H9 (cell line): ENCODE data around the gene ADARB2. TPM values are rescaled to one million over a fixed set of nuclear protein-coding genes. Genes with fewer than 3 reads are reported as not detected.

Source experiments
- DNase-seq: peaks from one replicate; pipeline ENCODE4 v3.0.0-alpha.2; 2017
- H2AFZ ChIP-seq: one replicate; pipeline ENCODE4 v1.6.1; 2013; ENCODE audit warnings: mild to moderate bottlenecking, low read length, control low read depth, moderate library complexity
- H2AK5ac ChIP-seq: 2 replicates; pipeline ENCODE4 v1.6.1; 2013; ENCODE audit warnings: low read length, control low read depth, mixed read lengths; ENCODE audit not compliant: insufficient read length
- H2BK120ac ChIP-seq: one replicate; pipeline ENCODE4 v1.6.1; 2013; ENCODE audit warnings: low read depth, mild to moderate bottlenecking, low read length, control low read depth, inconsistent platforms; ENCODE audit not compliant: poor library complexity, severe bottlenecking
- H2BK12ac ChIP-seq: 2 replicates; pipeline ENCODE4 v1.6.1; 2013; ENCODE audit warnings: low read length, control low read depth, mixed read lengths, low read depth; ENCODE audit not compliant: insufficient read length
- H2BK15ac ChIP-seq: 2 replicates; pipeline ENCODE4 v1.6.1; 2013; ENCODE audit warnings: low read depth, low read length, control low read depth
- H2BK20ac ChIP-seq: one replicate; pipeline ENCODE4 v1.6.1; 2013; ENCODE audit warnings: low read depth, mild to moderate bottlenecking, low read length, control low read depth, inconsistent platforms; ENCODE audit not compliant: poor library complexity, severe bottlenecking
- H2BK5ac ChIP-seq: 2 replicates; pipeline ENCODE4 v1.6.1; 2013; ENCODE audit warnings: low read length, control low read depth, mixed read lengths; ENCODE audit not compliant: insufficient read length
- H3K14ac ChIP-seq: 2 replicates; pipeline ENCODE4 v1.6.1; 2013; ENCODE audit warnings: low read length, control low read depth; ENCODE audit not compliant: insufficient read depth
- H3K18ac ChIP-seq: 2 replicates; pipeline ENCODE4 v1.6.1; 2013; ENCODE audit warnings: low read depth, mild to moderate bottlenecking, mixed read lengths, low read length, control low read depth; ENCODE audit not compliant: insufficient read length
- H3K23ac ChIP-seq: 2 replicates; pipeline ENCODE4 v1.6.1; 2013; ENCODE audit warnings: low read length, control low read depth, mixed read lengths, low read depth; ENCODE audit not compliant: insufficient read length
- H3K23me2 ChIP-seq: 2 replicates; pipeline ENCODE4 v1.6.1; 2013; ENCODE audit warnings: low read depth, mild to moderate bottlenecking, mixed read lengths, low read length, control low read depth; ENCODE audit not compliant: insufficient read length, poor library complexity, severe bottlenecking
- H3K27ac ChIP-seq: 2 replicates; pipeline ENCODE4 v1.5.1; 2013; ENCODE audit warnings: low read length, control low read depth, mixed read lengths, low read depth; ENCODE audit not compliant: insufficient read length
- H3K27me3 ChIP-seq: 2 replicates; pipeline ENCODE4 v1.6.1; 2013; ENCODE audit warnings: low read length, control low read depth, inconsistent platforms; ENCODE audit not compliant: insufficient read depth
- H3K4ac ChIP-seq: 2 replicates; pipeline ENCODE4 v1.6.1; 2013; ENCODE audit warnings: low read depth, mild to moderate bottlenecking, control low read depth, inconsistent platforms, low read length, moderate library complexity
- H3K4me1 ChIP-seq: 2 replicates; pipeline ENCODE4 v1.6.1; 2013; ENCODE audit warnings: low read length, control low read depth, inconsistent platforms; ENCODE audit not compliant: insufficient read depth
- H3K4me2 ChIP-seq: 2 replicates; pipeline ENCODE4 v1.6.1; 2013; ENCODE audit warnings: low read length, control low read depth, mixed read lengths; ENCODE audit not compliant: insufficient read length, insufficient read depth
- H3K56ac ChIP-seq: 2 replicates; pipeline ENCODE4 v1.6.1; 2013; ENCODE audit warnings: low read depth, mild to moderate bottlenecking, mixed read lengths, low read length, control low read depth; ENCODE audit not compliant: insufficient read length
- H3K79me1 ChIP-seq: 2 replicates; pipeline ENCODE4 v1.6.1; 2013; ENCODE audit warnings: low read depth, mild to moderate bottlenecking, moderate library complexity, low read length, control low read depth, inconsistent platforms; ENCODE audit not compliant: insufficient read depth, poor library complexity, severe bottlenecking
- H3K79me2 ChIP-seq: 2 replicates; pipeline ENCODE4 v1.6.1; 2013; ENCODE audit warnings: low read length, control low read depth, inconsistent platforms; ENCODE audit not compliant: insufficient read depth
- H3K9ac ChIP-seq: 2 replicates; pipeline ENCODE4 v1.6.1; 2013; ENCODE audit warnings: low read length, control low read depth, mixed read lengths; ENCODE audit not compliant: insufficient read length; ENCODE audit errors: extremely low read depth
- H3K9me3 ChIP-seq: one replicate; pipeline ENCODE4 v1.6.1; 2013; ENCODE audit warnings: low read depth, low read length, inconsistent platforms; ENCODE audit not compliant: control insufficient read depth
- H3T11ph ChIP-seq: one replicate; pipeline ENCODE4 v1.6.1; 2013; ENCODE audit warnings: mild to moderate bottlenecking, low read length, control low read depth, inconsistent platforms
- H4K20me1 ChIP-seq: one replicate; pipeline ENCODE4 v1.6.1; 2013; ENCODE audit not compliant: control insufficient read depth, insufficient read length, insufficient read depth
- H4K5ac ChIP-seq: 2 replicates; pipeline ENCODE4 v1.6.1; 2013; ENCODE audit warnings: low read depth, mild to moderate bottlenecking, mixed read lengths, low read length, control low read depth; ENCODE audit not compliant: insufficient read length
- H4K8ac ChIP-seq: replicated peaks from 2 replicates; pipeline ENCODE4 v1.6.1; 2013; ENCODE audit warnings: low read length, control low read depth, mixed read lengths, low read depth; ENCODE audit not compliant: insufficient read length
- H4K91ac ChIP-seq: 2 replicates; pipeline ENCODE4 v1.6.1; 2013; ENCODE audit warnings: low read depth, mild to moderate bottlenecking, moderate library complexity, mixed read lengths, low read length, control low read depth; ENCODE audit not compliant: insufficient read length
- H3K27ac Mint-ChIP-seq, 3 experiments: 2 replicates in 2 of 3; 3 replicates in 1 of 3; pipeline ENCODE4 v1.8.0; 2020 to 2021; ENCODE audit warnings: mixed read lengths in 3 of 3, mild to moderate bottlenecking in 1 of 3, moderate library complexity in 1 of 3
- H3K27me3 Mint-ChIP-seq: 2 replicates; pipeline ENCODE4 v1.8.0; 2021; ENCODE audit warnings: low read depth, mild to moderate bottlenecking, moderate library complexity, mixed read lengths
- H3K36me3 Mint-ChIP-seq, 3 experiments: 2 replicates in 2 of 3; 3 replicates in 1 of 3; pipeline ENCODE4 v1.8.0; 2020 to 2021; ENCODE audit warnings: low read depth in 3 of 3, mixed read lengths in 3 of 3; ENCODE audit not compliant: insufficient read depth in 1 of 3
- H3K4me1 Mint-ChIP-seq, 2 experiments: 2 replicates each; pipeline ENCODE4 v1.8.0; 2020; ENCODE audit warnings: mixed read lengths in 2 of 2
- H3K4me3 Mint-ChIP-seq, 2 experiments: 2 replicates in 1 of 2; 3 replicates in 1 of 2; pipeline ENCODE4 v1.8.0; 2020 to 2021; ENCODE audit warnings: mild to moderate bottlenecking in 2 of 2, mixed read lengths in 2 of 2, moderate library complexity in 1 of 2
- H3K9me3 Mint-ChIP-seq, 2 experiments: 2 replicates in 1 of 2; 3 replicates in 1 of 2; pipeline ENCODE4 v1.8.0; 2020; ENCODE audit warnings: mild to moderate bottlenecking in 2 of 2, mixed read lengths in 2 of 2, moderate library complexity in 1 of 2
- CTCF ChIP-seq: fragments of 200-600 bp; sonication (generic); conservative IDR thresholded peaks from 3 replicates; pipeline ENCODE4 v1.8.0; 2021; ENCODE audit warnings: antibody characterized with exemption, mild to moderate bottlenecking
- WGBS: extraction: QIAGEN DNeasy Blood & Tissue Kit; methylation state at CpG from one replicate; pipeline ENCODE4 v1.1.7; 2013; ENCODE audit warnings: missing lambda C conversion rate, low lambda C conversion rate, mixed read lengths; ENCODE audit not compliant: insufficient read length; ENCODE audit errors: extremely low coverage; 5-methylcytosine and 5-hydroxymethylcytosine counted together
- total RNA-seq: library from RNA; stranded (reverse); gene quantifications from 2 replicates; pipeline ENCODE4 v1.2.1, GENCODE V29; 2021

Gene ADARB2
- total RNA-seq, 1 experiment from 2014 or later: 0.87 TPM

DNA sequence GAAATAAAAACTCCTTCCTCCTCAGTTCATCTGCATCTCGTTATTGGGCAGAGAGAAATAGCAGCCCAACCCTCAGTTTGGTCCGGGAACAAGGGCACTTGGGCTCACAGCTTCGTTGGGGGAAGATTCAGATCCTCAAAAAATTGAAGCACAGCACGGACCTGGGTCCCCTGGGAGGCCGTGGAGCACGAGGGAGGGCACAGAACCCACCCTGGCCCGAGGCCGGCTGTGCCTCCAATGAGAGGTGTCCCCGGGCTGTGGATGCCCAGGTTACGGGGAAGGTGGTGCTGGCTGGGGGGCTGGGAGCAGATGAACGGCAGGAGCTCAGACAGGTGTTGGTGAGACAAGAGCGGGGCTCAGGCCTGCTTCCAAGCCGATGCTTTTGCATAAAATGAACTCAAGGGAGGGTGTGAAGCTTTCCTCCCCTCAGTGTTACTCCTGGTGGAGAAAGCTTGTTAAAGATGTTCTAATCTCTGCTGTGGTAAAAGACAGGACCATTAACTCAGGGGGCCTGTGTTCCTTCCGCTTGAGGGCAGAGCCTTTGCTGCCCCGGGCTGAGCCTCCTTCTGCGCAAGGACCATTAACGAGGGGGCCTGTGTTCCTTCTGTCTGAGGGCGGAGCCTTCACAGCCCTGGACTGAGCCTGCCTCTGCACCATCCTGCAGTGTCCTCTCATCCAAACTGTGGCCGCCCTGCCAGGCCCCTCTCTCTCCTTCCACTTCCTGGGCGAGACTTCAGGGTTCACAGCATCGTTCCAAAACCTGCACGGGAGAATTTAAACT, 302.2 kb downstream of the ADARB2 start:
- no peak overlapping the region for H3K23ac ChIP-seq
- no peak overlapping the region for H3K27ac Mint-ChIP-seq
- no peaks in the 10 kb centered on the region for H3K27me3 ChIP-seq
- no peak overlapping the region for H3K18ac ChIP-seq
- no peak overlapping the region for H3K4ac ChIP-seq
- H3K4me1 ChIP-seq: no peaks in the 10 kb centered on the region; the same call in 1 of the 2 replicates
- H3K4me2 ChIP-seq: no peak overlapping the region
- H3K14ac ChIP-seq: no peak overlapping the region
- H3K23me2 ChIP-seq: no peaks in the 10 kb centered on the region
- H4K8ac ChIP-seq: no peak overlapping the region
- H2BK20ac ChIP-seq: no peak overlapping the region
- H2BK120ac ChIP-seq: no peak overlapping the region
- H3K9ac ChIP-seq: no peak overlapping the region
- no peak overlapping the region for H2BK12ac ChIP-seq
- H3K79me1 ChIP-seq: no peaks in the 10 kb centered on the region
- no peak overlapping the region for H3K56ac ChIP-seq
- peaks cover 0 to 7% (median under 1%) of the 10 kb centered on the region in 3 experiments; a peak in 4 of 7 replicates for H3K36me3 Mint-ChIP-seq
- no peaks in the 10 kb centered on the region for H4K20me1 ChIP-seq
- H3K27ac ChIP-seq: no peak overlapping the region
- H4K5ac ChIP-seq: no peak overlapping the region
- peaks cover 28 to 29% of the 10 kb centered on the region in 2 experiments for H3K4me1 Mint-ChIP-seq
- no peak for DNase-seq
- no CpG with 5 or more reads among the region's 22 CpGs for WGBS
- no peak overlapping the region for H2AFZ ChIP-seq
- no peak overlapping the region for H2BK5ac ChIP-seq
- peaks cover 15 to 16% of the 10 kb centered on the region in 2 experiments for H3K9me3 Mint-ChIP-seq
- H3T11ph ChIP-seq: no peak overlapping the region
- no peak overlapping the region for H2AK5ac ChIP-seq
- H3K9me3 ChIP-seq: no peaks in the 10 kb centered on the region
- TF ChIP-seq CTCF: no peak
- no peaks in the 10 kb centered on the region; the same call in 1 of the 2 replicates for H3K79me2 ChIP-seq
- no peak overlapping the region for H4K91ac ChIP-seq
- H3K4me3 Mint-ChIP-seq: no peak overlapping the region
- H2BK15ac ChIP-seq: 0 out of 2 replicates have a peak overlapping the region, but pooled peaks have one; percentile 75
- peaks cover 5% of the 10 kb centered on the region for H3K27me3 Mint-ChIP-seq
